NCI-H187 treated with DMSO at 0.1 percent for 48 hours (cell line): ENCODE data around the gene SMAD6.

Experiments
- DNase-seq: peaks from one replicate; lab custom pipeline; 2025; lab: John Stamatoyannopoulos, UW

Gene SMAD6

GRCh38 chr15:66721020-66721419, 19.0 kb downstream of the SMAD6 start:
- no peak for DNase-seq

DNA sequence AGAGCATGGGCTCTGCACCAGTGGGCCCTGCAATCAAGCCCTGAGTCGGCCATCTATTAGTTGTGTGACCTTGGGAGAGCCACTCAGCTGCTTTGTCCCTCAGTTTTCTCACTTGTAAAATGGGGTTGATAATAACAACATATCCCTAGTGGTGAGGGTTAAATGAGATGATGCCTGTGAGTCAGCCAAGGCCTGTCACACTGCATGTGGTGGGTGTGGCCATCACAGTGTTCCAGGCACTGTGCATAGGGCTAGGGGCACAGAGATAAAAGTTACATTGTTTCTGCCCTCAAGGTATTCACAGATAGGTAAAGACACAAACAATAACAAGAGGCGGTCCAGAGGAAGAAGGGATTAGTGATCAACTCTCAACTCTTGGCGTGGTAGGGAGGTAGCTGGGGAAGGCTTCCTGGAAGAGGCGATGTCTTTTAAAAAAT, 19.5 kb downstream of the SMAD6 start:
- no peak for DNase-seq

GRCh38 chr15:66721954-66722353, 19.9 kb downstream of the SMAD6 start:
- DNase-seq: no peak

DNA sequence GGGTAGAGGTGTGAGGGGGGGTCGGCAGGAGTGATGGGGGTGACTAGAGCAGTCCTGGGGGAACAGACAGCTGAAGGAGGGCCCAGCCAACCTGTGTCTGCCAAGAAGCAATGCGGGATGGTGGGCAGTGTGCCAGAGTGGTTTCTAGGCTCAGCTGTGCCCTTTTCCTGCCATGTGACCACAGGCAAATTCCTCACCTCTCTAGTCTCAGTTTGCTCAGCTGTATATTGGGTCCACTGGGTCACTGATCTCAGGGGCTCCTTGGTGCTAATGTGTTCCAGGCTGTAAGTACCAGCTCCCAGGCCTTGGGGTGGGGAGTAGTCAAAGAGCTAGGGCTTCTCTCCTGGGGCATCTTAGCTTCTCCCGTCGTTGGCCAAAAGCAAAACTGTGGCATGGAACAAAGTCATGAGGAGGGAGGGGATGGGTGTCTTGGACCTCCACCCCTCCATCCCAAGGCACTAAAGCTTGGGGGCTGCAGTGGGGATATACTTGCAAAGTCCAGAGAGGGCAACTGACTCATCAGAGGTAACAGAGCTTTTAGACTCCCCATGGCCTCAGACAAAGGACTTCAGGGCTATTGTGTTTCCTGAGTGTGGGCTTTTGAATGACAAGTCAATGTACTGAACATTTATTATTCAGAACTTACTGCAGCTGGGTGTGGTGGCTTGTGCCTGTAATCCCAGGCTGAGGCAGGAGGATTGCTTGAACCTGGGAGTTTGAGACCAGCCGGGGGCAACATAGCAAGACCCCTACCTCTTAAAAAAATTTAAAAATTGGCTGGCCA, 20.9 kb downstream of the SMAD6 start:
- DNase-seq: no peak

GRCh38 chr15:66723826-66724731, 22.0 kb downstream of the SMAD6 start:
- DNase-seq: no peak

DNA sequence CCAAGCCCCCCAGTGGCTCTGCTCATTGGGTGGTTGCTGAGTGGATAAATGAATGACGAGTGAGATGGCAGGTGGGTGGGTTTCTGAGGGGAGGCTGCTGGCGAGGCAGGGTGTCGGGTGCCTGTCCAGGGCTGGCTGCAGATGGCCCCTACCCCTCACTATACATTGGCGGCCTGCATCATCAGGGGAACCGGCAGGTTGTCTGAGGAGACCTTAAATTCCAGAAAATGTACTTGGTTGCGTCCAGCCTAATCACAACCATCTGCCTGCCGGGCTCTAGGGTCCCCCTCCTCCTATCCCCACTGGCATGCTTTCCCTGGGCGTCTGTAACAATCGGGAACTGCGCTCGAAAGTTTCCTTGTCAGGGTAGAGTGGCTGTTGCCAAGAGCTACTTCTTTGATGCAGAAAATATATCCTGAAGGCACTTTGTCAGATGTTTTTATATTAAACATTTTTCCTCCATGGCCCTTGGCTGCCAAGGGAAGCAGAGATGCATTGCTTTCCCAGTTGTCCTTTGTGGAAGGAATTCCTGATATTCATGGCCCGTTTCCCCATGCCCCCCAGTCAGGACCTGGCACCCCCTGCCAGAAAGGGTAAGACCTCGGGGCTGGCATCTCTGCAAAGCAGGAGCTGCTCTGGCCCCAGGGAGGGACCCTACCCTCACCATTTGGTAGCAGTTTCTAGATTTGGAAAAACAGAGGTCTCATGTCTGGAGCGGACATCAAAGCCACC, 22.9 kb downstream of the SMAD6 start:
- DNase-seq: no peak

- no peak for DNase-seq
These were observed 23.4 kb downstream of the SMAD6 start for GRCh38 chr15:66725464-66725785.

DNA sequence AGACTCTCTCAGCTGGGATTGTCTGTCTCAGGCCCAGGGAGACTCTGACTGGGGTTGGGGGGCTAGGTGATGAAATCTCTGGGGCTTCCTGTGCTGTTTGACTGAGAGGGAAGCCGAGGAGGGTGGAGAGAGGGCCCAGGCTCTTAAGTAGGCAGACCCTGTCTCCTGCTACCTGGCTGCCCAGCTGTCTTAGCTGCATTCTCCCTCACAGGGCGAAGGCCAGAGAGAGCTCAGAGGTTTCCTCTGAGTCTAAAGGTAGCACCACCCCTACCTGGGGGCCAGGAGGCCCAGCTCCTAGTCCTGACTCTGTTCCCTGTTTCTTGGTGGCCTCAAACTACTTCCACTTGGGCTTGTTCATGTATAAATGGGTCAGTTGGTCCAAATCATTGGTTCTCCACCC, 24.4 kb downstream of the SMAD6 start:
- no peak for DNase-seq

DNA sequence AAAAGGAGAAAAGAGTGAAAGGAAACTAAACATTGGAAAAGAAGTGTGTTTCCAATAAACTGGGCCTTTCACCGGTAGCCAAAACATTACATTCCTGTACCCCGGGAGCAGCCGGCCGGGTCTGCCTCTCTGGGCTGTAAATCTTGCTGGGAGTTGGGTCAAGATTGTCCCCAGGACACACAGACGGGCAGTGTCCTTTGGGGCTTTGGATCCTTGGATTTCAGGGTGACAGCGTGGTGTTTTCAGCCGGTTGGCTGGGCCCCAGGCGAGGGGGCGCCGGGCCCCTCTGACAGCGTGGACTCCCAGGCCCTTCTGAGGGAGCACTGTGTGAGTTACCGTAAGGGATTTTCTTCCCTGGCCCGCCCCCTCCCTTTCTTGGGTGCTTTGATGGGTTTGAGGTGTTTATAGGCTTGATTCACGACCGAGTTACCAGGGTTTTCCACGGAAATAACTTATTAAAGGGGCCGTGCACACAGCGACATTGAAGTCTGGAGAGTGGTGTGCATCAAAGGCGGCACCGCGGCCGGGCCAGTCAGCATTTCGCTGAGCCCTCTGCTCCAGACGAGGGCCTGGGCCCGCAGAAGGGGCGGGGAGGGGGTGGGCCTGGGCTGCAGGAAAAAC, 27.4 kb downstream of the SMAD6 start:
- DNase-seq: no peak

- DNase-seq: no peak
These were observed 28.4 kb downstream of the SMAD6 start for GRCh38 chr15:66730168-66731021.

- DNase-seq: no peak
These were observed 31.9 kb downstream of the SMAD6 start for GRCh38 chr15:66733976-66734375.

GRCh38 chr15:66734961-66735908, 33.2 kb downstream of the SMAD6 start:
- DNase-seq: no peak

DNA sequence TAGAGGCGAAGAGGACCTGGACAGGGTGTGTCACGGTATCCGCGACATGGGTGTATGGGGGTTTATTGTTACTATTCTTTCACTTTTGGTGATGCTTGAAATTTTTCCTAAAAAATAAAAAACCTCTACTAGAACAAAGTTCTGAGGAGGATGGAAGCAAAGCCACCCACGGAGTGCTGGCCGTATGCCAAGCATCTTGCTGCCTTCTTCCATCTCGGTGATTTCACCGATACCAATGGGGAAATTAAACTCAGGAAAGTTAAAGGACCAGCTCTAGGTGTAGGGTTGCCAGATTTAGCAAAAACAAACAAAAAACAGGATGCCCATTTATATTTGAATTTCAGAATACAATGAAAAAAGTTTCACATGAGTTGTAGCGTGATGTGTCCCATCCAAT, 33.9 kb downstream of the SMAD6 start:
- DNase-seq: no peak

DNA sequence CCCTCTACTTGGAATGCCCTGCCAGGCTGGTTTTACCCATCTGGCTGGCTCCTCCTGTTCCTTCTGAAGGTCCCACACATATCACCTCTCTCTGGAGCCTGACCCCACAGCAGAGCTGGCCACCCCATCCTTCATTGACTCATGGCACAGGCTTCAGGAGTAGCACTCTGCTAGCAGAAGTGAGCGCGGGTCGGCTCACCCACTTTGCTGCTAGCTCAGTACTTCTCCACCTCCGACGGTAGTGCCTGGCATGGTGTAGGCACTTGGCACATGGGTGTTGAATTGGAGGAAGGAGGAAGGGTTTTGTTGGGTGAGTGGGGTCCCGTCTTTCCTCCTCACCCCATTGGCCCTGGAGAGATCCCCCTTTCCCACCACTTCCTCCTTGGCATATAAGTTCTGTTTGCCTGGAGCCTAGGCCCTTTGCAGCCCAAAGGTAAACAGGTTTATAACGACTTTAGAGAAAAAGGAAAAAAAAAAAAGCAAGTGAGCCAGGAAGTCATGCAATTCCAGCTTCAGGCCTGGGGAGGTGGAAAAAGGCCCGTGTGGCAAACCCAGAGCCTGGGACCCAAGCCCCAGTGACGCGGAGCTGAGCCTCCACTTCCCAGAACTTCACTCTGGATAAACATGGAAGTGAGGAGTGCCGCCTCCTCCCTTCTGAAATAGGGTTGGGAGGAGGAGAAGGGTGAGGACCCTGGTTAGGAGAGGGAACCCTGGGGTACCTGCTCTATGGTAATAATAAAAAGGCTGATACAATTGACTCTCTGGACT, 35.4 kb downstream of the SMAD6 start:
- DNase-seq: no peak

- no peak for DNase-seq
These were observed 36.1 kb downstream of the SMAD6 start for GRCh38 chr15:66738116-66738515.

DNA sequence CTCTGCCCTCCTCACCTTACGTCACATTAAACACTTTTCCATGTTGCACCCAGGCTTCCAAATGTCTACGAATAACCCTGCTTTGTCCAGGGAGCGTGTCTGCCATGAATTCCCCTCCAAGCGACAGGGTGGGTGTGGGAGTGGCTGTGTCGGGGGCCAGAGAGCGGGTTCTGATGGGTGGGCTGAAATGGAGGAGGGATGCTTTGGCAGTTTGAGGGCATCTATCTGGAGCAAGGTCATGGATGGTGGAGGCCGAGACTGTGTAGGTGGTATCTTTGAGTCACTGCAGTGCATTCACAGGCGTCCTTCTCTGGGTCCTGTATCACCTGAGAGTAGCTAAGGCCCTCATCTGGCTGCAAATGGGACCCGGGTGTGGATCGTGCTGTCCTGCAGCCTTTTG, 36.6 kb downstream of the SMAD6 start:
- DNase-seq: no peak

DNA sequence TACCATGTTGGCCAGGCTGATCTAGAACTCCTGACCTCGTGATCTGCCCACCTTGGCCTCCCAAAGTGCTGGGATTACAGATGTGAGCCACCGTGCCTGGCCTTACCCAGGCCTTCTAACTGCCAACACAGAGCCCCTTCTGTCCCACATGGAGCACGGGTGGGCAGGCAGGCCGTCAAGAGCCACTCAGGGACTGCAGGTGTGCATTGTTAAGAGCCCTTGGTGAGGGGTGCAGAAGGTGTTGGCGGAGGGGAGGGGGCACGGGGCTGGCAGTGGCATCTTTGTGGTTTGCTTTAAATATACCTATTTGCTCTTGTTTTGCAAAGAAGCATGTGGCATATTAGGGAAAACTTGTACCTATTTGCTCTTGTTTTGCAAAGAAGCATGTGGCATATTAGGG, 37.3 kb downstream of the SMAD6 start:
- no peak for DNase-seq

DNA sequence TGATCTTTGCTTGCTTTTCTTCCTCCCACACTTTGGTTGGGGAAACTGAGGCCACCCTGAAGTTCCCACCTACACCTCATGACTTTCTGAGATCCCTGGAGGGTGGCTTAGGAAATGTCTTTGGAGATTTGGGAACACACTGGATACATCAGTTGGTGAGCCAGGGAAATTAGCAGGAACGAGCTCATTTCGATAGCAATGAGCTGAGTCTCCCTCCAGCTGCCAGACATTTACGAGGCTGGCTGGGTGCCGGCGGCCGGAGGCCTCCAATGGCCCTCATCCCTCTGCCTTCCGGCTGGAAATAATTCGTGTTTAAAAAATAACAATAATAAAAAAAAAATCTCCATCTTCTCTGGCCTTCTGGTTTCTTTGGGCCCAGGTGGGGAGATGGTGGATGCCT, 38.8 kb downstream of the SMAD6 start:
- DNase-seq: no peak

- DNase-seq: no peak
These were observed 39.6 kb downstream of the SMAD6 start for GRCh38 chr15:66741646-66742045.
